Activated CD8-positive, alpha-beta memory T cell treated with anti-CD3 and anti-CD28 coated beads, Interleukin-2, amount 50 U/mL, for 4 hours (primary cell): ENCODE results near the gene LHX8.
"Not testable (repeated sequence)": the region's sequence is repeated elsewhere in the genome, so short reads cannot be mapped to it uniquely, and the experiment has no call there.

Source experiments
- DNase-seq: peaks from one replicate; pipeline ENCODE4 v3.0.0-alpha.2; 2020

The LHX8 gene

DNA sequence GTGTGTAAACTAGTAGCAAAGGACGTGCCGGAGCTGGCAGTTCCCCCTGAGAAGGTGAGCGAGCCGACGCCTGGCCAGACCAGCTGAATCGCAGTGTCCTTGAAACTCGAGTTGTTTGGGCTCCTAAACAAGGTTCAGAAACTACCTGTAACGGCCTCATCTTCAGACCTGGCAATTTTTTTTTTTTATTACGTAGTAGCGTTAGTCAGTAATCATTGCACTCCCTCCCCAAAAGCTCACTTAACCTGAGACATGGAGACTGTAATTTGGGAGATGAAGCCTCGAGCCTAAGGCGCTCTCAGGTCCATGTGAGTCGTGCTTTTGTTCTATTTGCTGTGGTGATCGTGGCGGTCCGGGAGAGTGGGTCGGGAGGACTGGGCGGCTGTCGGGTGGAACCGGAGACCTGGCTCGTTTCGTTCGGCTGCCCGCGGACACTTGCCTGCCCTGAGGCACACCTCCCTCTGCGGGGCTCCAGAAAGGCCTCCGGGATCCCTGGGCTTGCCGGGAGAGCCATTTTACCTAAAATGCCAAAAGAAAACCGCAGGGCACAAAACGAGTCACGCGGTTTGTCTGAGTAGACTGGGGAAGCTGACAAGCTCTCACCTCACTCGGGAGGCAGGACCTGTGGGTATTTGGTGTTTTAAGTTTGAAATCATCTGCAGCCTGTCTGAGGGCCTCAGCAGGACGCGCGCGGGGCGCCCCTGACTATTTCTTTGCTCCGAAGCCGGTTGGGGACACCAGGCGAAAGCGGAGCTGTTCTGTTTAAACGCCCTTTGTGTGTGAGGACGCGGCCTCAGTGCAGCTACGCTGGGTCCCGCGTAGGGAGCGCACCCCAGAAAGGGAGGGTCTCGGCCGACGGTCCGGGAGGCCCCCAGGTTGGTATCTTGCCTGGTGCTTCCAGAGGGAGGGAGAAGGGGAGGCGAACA, 722 bp downstream of the LHX8 start:
- no peak for DNase-seq

DNA sequence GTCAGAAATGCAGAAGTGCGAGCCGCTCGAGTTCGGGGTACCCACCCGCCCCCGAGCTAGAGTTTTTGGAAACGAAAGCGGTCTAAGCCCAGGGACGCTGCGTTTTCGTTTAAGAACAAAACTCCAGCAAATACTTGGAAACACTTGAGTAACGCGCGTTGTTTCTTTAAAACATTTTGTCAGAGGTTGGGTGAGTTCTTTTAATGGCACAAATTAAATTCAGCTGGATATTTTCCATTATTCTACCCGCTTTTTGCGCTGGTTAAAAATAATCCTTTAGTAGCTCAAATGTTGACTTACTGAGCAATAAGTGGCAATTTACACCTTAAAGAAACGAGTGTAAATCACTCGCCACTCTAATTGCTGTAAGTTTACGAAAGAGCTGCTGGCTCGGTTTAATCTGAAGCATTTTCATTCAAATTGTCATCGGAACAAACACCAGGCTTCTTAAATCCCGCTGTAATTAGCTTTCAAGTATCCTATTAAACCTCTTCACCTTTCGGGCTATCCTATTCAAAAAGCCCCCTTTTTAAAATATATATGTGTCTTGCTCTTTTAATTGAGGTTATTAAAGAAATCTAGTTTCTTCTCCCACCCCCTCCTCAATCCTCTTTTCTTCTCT, 1.5 kb downstream of the LHX8 start:
- no peak for DNase-seq

DNA sequence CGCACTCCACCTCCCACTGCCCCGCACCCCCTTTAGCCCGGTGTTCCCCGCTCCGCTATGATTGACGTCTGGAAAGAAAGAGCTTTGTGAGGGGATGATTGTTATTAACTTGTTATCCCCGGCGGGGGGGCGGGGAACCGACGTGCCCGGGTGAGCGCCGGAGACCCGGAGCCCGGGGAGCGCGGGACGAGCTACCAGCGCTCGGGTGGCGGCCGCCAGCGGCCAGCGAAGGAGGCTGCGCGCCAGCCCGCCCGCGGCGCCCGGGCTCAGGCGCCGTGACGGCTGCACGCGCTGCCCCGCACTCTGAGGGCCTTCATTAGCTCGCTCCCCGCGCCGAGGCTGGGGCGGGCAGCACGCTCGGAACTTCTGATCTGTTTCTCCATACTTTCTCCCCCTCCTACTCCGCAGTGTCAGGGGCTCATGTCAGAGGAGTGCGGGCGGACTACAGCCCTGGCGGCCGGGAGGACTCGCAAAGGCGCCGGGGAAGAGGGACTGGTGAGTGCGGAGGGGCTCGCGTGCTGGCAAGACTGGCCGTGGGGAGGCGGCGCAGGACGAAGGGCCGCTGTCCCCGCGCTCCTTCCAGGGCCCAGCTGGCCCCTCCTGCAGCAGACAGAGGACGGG, 2.1 kb downstream of the LHX8 start:
- DNase-seq = no peak

DNA sequence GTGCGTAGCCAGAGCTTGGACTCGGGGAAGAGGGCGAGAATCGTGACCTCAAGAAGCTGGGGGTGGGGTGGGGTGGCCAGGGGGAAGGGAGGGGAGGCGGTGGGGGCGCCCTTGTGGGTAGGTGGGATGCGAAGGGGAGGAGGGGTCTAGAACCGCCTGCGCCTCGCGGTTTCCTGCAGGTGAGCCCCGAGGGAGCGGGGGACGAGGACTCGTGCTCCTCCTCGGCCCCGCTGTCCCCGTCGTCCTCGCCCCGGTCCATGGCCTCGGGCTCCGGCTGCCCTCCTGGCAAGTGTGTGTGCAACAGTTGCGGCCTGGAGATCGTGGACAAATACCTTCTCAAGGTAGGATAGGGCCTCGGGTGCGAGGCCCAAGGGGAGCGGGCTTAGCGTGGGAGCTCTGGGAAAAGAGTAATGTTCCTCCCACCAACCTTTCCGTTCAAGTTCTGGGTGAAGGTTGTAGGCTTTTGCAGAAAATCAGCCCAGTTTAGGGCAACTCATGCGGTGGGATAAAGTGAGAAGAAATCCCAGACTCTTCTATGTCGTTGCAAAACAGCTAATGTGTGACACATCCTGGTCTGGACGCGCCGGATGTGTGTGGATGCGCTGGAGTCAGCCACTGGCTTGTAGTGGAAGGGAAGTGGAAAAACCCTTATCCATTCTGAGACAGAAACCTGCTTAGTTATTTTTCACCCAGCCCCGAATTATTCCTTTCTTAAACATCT, 2.9 kb downstream of the LHX8 start:
- no peak for DNase-seq

DNA sequence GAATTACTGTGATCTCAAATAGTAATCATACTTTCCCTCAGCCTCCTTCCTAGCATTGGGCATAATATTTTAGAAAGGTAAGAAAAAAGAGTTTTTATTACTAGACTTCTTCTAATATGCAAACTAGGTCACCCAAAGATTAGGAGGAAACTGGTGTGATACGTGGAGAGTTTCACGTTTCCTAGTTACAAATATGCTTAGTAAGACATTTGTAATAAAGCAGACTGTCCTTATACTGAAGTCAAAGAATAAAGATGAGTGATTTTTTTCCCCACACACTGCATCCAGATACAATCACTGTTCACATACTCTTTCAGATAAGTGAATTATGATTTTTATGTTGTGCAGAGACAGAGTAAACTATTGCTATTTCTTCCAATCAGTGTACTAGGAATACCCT, 17.9 kb downstream of the LHX8 start:
- no peak for DNase-seq

DNA sequence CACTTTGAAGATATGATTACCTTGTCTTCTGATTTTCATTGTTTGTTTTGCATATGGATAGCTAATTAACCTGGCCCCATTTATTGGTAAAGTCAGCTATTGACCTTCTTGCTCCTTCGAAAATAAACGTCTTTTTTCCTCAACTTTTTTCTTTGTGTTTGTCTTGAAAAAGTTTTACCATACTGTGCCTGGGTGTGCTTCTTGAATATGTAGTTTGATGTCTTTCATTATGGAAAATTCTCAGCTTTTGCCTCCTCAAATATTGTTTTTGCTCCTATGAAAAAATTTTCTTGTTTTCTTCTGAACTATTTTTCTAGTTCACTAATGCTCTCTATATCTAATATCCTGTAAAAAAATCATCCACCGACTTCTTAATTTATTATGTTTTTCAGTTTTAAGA, 25.0 kb downstream of the LHX8 start:
- no peak for DNase-seq

DNA sequence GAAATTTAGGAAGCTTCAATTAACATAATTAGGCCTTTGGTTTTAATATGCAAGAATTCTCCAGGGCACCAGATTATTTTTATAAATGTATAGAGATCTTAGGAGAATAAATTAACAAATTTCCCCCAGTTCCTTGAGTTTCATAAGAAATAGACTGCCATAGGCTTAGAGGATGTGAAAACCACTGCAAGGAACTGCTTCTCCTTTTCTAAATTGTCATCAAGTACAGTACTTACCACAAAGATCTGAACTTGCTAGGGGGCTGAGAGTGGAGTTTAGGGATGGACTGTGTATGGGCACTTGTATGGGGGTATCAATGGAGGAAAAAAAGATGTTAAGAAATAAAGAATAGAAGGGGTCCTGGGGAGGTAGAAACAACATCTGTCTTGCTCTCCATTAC, 31.1 kb downstream of the LHX8 start:
- DNase-seq = no peak

DNA sequence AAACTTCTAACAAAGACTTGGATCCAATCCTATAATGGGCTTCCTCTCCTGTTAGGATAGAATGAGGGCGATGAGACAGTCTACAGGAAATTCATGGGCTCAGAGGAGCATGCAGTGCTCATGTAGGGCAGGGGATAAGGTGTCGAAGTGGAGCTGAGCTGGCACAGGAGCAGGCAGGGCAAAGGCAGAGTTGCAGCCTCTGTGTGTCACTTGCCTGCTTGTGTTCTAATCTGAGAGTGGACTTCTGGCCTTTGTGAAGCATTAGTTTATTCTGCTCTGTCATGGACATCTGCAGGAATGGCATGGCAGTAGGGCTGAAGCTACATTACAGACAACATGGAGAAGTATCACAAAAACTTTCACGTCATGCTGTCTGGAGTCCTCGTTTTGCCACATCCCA, 32.6 kb downstream of the LHX8 start:
- no peak for DNase-seq

DNA sequence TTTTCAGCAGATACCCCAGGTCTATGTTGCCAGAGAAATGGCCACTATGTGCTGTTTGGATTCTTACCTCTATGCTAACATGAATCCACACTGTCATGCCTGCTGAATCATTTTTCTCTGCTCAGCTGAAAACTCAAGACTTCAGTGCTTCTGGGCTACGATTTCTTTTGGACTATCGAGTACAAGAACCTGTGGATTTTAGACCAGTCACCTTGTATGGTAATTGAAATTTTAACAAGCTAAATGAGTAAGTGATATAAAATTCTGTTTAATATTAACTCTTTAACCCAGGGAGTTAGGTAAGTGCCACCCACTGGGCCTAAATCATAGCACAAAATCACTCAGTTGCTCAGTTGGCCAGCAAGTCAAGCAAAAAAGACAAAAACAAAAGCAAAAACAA, 35.8 kb downstream of the LHX8 start:
- DNase-seq = no peak

DNA sequence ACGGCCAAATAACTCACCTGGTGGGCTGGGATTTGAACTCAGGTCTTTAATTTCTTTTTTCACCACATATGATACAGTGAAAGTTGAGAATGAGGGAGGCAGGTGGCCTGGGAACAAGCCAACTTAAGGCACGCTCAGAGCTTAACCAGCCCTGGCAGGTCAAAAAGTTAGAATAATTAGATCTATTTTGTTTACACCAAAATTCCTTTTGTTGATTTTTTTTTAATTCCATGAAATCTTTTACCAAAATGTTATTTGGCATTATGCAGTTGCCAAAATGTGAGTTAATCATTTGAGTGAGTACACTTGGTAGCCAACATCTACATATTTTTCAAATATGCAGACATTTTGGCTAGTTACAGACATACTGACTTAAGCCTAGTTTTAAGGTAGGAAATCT, 36.8 kb downstream of the LHX8 start:
- no peak for DNase-seq

DNA sequence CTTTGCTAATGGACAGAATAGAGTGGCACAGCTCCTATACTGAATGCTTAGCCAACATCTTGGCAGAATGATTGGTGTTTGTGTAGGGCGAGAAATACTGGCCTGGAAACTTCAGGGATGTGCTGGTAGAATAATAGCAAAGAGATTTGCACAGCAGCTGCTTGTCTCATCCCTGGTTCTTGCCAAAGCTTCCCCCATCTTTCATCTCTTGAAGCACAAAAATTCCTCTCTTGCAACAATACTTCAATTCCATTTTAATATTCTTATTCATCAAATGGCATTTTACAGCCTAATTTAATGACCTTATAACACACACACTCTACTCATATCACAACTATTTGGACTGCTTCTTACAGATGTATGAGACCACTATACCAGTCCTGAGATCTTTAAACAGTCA, 37.7 kb downstream of the LHX8 start:
- DNase-seq = no peak

DNA sequence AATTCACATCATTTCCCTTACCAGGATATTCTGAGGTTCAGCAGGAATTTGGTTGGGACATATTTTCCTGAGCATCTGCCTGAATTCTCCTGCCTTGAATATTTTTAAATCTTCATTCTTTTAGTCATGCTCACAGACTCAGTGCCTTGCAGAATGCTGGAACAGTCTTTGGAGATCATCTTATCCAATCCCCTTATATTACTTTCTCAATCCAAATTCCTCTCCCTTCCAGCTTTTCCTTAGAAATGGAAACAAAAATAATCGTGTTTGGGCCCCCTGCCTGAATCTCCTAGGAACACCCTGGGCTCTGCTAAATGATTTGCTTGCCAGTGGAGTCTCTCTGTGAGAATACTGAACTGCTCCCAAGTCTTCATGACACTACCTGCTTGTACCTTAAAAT, 38.4 kb downstream of the LHX8 start:
- DNase-seq = no peak

DNA sequence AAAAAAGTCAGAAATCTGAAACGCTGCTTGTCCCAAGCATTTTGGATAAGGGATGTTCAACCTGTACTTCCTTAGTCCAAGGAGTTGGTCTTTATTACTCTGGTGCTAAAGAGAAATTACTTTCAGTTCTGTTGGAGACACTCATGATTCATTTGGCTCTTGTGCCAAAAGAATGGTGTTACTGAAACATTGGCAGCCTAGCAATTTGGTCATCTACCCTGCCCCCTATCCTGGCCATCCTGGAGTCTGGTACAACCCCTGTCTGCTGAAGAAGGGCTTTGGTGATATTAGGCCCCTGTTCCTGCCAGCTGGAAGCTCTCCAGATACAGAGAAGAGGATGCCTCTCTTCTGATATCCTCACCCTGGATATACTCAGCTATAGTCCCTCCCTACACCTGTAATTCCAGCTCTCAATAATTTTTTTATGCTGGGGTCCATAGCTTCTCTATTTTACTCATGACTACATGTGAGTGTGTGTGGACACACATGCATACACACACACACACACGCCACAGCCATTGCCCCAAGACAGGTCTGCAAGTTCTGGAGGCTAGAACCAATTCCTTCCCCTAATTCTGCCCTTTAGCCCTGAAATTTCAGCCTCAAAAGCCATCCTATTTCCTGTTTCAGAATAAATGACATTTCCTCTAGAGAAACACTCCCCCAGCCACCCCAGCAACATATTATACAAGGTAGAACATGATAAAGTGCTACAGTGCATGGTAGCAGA, 40.0 kb downstream of the LHX8 start:
- DNase-seq = no peak

DNA sequence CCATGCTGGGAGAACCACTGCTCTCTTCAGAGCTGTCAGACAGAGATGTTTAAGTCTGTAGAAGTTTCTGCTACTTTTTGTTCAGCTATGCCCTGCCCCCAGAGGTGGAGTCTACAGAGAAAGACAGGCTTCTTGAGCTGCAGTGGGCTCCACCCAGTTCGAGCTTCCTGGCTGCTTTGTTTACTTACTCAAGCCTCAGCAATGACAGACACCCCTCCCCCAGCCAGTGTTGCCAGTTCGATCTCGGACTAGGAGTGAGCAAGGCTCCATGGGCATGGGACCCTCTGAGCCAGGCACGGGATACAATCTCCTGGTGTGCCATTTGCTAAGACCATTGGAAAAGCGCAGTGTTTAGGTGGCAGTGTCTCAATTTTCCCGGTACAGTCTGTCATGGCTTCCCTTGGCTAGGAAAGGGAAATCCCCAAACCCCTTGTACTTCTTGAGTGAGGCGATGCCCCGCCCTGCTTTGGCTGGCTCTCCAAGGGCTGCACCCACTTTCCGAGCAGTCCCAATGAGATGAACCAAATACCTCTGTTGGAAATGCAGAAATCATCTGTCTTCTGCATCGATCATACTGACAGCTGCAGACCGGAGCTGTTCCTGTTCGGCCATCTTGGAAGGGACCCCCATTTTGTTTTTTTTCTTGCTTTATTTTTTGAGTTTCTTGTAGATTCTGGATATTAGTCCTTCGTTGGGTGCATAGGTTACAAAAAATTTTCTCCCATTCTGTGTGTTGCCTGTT, 47.2 kb downstream of the LHX8 start:
- not testable (repeated sequence) for DNase-seq

DNA sequence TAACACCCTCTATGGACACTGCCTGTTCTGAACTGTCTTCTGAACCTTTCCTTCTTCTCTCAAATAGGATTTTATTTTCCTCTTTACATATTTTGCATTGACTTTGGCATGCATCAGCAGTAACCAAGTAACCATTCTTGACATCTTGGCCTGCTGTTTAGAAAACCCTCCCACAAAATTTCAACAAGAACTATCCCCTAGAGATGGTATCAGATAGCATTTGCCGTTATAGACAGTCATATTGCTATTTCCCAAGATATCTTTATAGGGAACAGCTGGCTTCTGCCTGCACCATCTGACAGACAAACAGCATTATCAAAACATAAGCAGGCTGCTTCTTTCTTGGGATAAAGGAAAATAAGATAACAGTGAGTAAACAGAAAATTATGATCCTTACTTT, 54.7 kb downstream of the LHX8 start:
- no peak for DNase-seq

DNA sequence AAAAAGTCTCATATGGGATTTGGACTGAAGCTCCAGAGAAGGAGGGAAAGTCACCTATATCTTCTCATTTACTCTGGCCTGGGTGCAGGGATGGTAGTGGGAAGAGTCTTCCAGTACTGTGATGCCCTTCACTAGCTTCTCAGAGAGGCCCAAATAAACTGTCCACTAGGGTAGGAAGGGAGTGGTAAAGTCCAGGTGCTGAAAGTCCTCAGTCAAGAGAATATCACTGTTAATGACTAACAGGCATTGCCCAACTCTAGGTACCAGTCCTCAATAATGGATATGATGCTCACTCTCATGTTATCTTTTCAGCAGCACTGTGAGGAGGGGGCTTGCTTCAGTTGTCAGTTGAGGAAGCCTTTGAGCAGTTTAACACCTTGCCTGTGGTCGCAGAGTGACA, 64.0 kb downstream of the LHX8 start:
- DNase-seq = no peak

DNA sequence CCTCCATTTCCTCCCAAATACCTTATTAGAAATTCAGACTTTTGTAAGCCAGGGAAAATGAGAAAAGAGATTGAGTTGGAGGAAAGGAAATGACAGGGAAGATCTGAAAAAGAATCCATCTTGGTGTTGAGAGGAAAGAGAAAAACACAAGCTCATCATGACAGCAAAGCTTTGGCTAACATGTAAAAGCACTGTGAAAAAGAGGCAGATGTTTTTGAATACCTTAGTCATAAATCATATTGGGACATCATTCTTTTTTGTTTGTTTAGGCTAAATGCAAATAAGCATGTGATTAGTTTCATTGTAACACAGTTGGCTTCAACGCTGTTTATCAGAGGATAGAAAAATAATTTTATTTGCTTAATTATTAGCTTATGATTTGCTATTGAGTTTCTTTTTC, 64.6 kb downstream of the LHX8 start:
- DNase-seq = no peak

DNA sequence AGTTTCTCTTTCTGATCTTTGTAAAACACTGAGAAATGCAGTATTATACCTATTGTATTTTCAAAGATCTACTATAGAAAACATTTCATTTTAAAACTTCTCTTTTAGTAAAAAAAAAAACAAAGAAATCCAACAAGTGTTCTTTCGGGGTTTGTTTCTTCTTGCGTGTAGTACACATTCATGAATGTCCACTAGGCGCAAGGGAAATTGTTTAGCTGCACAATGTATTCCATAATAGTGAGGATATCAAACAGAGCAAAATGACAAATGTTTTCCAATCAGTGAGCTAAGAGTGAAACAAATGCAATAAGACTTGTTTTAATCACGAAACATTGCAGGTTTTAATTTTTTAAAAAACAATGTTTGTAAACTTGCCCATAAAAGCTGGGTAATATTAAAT, 68.6 kb downstream of the LHX8 start:
- no peak for DNase-seq

DNA sequence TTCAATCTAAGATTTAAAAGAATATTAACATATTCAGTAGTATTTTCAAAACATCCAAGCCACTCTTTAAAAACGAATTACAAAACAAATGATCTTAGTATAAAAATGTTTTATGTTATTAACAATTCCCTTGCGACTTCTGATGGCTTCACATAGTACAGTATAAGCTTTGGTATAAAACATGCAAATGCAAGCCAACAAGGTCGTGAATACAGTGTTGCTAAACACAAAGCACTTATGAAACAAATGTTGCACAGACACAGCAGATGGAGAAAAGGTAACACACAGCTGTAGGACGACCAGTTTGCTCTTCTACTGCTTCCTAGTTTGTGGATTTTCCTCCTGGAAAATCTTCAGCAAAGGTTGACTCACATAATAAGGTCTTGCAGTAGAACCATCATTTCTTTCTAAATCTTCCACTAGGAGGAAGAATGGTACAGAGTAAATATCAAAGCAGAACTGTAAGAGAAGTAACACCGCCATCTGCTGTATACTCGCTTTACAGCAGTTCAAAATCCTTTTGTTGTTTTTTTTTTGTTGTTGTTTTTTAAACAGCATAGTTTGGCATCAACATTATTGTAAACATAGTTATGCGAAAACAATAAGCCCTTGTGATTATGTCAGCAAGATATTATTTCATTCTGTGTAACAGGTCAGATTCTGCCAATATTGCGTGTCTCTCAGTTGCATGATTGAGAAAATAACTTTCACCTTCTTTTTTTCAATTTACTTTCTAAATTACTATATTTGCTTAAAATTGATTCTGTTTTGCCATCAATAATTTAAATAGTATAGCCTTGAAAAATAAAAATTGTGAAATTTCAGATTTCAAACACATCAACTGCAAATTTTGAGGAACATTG, 69.5 kb downstream of the LHX8 start:
- no peak for DNase-seq

DNA sequence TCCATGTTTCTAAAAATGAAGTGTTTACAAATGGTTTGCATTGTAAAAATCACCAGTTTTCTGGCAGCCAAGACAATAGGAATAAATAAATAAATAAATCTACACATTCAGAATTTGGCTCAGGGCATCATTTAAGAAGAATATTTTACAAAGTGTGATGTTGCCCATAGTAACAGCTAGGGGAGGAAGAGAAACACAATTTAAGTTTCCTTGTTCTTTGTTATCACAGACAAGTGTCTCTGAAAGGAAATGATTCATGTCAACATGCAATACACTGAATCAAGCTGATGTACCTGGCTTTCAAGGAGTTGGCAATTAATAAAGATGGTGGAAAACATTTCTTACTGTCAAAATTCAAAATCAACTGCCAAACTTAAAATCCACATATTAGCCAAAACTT, 74.7 kb downstream of the LHX8 start:
- no peak for DNase-seq
